HL-60/S4 treated with phorbol 12-myristate 13-acetate at 8.2 ng/mL for 4 days and 3 days (cell line): ENCODE measurements around the gene TRIM2.

ENCODE experiments used
- in situ Hi-C: fragments of 300-500 bp; cut with MboI; formaldehyde crosslinking; loops from 2 replicates; pipeline ENCODE4 v1.15.0; 2022; ENCODE audit warnings: low sequenced_read_pairs

TRIM2 gene

DNA sequence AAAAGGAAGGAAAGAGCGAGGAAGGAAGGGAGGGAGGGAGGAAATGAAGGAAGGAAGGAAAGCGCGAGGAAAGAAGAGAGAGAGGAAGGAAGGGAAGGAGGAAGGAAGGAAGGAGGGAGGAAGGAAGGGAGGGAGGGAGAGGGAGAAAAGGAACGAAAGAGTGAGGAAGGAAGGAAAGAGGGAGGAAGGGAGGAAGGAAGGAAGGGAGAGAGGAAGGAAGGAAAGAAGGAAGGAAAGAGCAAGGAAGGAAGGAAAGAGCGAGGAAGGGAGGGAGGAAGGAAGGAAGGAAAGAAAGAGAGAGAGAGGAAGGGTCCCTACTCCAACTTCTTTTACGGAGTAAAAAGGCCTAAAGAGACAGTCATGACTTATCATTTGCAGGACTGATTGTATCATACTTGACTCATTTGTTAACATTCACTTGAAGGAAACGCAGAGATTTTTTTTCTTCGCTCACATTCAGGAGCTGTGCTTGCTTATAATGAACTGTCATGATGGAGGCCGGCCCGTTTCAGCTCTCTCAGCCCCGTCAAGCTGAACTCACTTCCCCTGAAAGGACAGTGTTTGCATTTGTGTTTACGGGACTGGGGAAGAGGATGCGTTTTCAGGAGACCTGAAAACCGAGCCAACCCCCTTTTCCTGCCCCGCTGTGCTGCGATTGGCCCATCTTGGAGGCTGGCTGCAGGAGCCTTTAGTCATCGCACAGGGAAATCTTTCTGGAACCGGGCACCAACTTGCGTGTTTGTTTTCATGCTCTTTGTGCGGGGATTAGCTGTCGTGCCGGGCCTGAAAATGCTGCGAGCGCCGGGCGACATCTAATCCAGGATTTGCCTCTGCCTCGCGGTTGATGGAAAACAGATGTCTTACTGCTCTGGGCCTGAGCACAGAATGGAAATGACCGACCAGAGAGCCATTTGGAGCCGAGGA is 17.8 kb downstream of the TRIM2 start:
- in situ Hi-C loops: no loop called here

DNA sequence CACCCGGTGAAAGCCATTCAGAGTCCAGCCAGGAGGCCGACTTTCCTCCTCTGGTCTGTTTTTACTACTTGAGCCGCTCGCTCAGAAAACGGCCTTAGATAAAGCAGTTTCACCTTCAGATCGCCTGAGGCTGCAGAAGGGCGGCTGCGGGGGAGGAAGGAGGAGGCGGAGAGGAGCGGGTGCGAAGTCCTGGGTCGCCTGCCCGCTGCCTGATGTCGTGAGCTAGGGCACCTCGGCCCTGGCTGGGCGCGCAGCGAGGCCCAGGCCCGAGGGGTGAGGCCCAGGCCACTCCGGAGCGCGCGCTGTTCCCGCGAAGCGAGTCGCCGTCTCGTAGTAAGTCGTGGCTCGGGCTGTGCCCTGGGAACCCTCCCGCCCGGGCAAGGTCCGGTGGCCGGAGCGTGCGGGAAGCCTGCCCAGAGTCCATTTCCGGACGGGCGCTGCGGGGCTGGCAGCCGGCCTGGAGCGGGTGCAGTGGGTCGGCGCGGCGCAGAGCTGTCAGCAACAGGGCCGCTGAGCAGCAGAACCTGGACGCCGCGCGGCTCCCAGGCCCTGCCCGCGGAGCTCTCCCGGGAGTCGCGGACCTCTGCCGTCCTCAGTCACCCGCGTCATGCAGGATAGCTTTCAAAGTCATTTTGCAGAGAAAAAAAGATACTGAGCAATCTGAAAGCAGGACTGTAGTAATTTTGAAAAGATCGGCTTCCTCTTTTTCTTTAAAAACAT is 18.6 kb downstream of the TRIM2 start:
- in situ Hi-C loops: no loop called here

DNA sequence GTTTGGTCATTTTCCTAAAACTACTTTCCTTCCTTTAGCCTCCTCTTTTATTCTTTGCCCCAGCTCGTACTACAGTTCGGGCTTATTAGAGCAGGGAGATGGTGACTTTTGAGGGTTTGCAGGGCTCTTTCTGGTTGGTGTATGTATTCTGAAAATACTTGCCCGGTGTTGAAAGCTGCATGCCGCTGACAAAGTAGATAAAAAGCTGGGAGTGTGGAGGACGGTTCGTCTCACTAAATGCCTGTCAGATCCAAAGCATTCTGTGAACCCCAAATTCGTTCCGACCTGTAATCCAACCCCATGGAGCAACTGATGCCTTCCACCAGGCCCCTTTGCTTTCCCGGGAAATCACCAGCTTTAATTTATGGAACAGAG is 19.2 kb downstream of the TRIM2 start:
- in situ Hi-C loops: no loop called here

DNA sequence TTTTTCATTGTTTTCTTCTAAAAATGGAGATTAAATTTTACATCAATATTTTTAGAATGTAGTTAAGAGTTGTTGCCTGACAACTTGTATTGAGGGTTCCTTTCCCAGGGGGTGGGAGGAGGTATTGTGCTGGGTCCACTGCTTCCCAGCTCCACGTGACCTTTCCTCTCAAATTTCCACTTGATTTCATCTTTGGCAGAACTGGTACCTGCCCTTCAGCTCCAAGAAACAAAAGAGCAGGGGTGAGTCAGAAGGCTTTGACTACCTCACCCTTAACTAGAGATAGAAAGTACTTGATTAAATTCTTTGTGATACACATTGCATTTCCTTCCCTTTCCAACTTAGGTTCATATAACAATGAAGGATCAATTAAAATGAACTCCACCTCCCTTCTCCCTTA is 19.7 kb downstream of the TRIM2 start:
- in situ Hi-C loops: no loop called here

DNA sequence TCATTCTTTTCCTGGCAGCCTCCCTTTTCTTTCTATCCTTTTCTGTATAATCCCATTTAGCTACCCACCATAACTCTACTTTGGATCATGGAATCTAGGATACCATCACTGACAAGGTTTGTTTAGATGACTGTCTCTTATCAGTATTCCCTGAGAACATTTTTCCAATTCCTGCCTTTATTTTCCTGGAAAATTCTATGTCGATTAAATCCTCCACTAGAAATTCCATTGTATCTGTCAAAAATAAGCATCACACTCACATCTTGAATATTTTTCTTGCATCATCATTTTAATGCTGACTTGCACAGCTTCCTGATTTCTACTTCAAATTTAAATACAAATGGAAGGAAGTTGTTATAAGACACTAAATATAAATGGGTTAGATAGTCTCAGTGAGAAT is 20.2 kb downstream of the TRIM2 start:
- in situ Hi-C loops: no loop called here

DNA sequence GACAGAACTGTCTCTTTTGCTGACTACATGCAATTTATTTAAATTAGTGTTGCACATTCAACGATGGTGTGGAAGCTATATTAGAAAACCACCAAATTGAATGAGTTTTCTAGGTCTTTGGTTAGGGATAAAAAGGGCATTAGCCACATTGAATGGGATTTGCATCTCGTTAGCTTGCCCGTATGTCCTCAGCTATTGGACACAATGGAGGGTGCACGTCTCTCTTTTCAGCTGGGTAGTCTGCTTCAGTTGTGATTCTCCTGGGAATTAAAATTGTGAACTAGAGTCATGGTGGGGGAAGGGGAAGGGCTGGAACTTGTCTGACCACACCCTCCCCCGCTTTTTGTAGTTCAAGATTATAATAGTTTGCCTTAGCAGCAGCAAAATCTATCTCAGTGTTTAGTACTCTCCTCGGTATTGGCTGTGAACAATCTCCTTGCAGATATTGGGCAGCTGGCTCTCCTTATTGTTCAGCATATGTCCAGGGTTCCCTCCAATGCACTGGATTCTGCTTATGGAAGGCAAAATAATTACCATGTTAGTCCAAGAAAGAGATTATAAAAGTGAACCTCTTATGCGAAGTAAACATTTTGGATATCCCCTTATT is 23.3 kb downstream of the TRIM2 start:
- in situ Hi-C loops: no loop called here

DNA sequence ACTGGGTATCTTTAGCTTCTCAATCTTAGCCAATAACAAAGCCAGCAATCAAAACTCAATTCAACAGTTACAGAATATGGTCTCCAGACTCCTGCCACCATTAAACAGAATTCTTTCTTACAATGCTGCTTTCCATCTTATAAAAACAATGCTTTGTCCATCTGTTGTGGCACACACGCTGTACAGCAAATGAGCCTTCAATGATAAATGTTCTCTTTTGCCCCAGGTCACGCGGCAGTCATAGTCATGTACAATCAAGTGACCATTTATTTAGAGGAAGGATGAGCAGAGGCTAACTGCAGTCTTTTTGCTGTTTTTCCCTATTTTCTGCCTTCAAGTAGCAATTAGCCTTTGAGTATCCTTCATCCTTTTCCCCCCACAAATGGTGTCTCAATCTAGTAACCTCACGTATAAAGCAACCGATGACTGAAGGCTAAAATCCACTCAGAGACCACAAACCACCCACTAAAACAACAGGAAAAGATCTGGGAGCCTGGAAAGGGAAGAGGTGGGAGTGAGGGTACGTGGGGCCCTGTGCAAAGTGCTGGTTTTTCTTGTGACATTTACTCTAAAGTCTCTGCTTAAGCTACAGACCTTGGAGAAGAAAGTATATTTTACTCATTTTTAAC is 24.4 kb downstream of the TRIM2 start:
- in situ Hi-C loops: no loop called here

DNA sequence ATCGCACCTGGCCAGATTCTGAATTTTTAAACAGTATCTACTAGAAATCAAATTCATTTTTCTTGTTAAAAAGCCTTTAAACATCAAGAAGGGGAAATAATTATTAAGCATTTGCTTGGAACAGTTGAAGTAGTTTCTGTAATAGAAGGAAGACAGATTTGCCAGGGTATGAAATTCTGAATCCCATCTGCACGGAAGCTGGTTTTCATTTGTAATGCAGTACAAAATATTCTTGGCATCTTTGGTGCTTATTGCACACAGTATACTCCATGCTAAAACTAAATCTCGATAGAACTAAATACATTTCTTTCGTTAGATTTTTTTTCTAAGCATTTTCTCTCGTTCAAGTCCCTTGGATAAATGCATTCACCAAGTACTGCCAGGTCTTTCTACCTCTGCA is 25.3 kb downstream of the TRIM2 start:
- in situ Hi-C loops: no loop called here

DNA sequence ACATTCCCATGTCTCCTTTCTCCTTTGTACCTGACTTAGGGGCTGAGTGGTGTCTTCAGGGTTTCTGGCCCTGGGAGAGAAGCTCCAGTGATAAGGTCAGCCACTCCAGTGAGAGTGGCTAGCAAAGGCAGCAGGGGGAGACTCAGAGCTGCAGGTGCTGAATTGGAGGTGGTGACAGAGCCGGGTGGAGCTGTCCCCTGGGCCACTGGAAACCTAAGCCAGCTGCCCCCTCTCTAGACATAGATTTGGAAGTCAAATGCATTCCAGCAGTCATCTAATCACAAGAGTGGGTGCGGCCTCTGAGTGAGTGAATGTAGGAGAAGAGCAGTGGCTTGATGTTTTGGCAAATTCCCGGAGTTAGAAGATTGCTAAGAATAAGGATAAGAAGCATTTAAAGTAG is 28.5 kb downstream of the TRIM2 start:
- in situ Hi-C loops: no loop called here

DNA sequence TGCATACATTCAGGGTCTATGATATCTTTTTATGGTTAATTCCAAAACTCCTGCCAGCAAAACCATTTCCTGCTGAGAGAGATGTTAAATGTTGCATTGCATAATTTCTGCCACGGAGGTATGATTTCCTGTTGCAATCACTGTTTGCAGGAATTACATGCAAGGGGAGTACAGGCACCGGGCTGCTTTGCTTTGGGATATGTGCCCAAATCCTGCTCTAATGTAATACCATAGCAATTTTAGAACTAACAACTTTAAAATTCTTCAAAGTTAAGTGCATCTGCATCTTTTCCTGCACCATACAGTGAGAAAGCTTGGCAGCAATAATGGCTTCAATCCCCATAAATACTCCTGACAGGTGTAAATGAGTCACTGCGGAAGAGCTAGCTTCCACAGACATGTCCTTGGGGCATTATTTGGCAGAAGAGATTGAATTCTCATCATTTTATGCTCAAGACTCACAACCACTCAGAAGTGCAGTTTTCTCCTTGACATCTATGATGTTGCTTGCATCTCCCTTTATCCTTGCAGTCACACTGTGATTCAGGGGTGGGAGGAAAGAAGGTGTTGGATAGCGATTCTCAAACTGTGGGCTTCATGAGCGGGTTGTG is 29.6 kb downstream of the TRIM2 start:
- in situ Hi-C loops: no loop called here

DNA sequence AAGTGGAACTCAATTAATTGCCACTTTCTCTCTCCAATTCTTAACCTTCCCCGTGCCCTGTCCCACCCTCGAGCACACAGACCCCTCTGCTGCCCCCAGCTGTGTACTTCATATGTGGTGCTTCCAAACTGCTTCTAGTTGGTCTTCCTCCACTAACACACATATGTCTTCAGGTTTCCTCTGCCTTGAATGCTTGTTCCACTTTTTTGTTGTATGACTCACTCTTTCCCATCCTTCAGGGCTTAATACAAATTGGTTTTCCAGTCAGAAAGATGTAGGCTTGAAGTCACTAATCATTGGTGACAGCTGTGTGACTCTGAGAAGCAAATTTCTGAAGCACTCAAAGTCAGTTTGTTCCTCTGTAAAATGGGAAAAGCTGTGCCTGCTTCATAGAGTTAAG is 30.6 kb downstream of the TRIM2 start:
- in situ Hi-C loops: no loop called here

DNA sequence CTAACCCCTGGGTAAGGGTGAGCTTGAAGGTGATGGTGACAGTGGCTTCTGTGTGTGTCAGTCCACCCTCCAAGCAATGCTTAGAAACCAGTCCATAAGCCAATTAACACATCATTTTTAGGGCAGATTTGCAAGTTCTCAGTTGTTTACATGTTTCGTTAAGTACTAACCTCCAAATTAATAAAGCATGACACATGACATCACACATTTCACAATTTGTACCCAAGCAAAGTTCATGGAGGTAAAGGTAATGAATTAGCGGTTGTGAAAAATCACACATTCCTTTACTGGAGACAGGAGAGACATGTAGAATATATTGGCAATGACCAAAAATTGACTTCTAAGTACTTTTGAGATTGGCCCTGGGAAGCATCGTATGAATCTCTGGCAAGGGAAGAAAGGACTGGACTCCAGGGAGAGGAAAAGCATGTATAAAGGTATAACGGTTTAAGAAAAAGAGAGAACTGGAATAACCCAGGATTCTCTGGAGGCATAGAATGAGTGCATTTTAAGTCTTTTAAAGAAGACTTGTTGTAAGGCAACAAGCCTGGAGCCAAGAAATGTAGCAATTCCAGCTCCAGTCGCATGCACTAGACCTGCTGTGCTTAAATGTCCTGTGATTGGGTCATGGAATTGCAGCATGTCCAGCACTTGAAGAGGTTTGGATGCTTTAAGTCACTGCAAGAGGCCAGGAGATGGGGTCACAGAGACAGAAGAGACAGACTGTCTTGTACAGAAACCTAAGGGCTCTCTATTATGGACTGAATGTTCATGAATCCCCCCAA is 34.1 kb downstream of the TRIM2 start:
- in situ Hi-C loops: no loop called here

DNA sequence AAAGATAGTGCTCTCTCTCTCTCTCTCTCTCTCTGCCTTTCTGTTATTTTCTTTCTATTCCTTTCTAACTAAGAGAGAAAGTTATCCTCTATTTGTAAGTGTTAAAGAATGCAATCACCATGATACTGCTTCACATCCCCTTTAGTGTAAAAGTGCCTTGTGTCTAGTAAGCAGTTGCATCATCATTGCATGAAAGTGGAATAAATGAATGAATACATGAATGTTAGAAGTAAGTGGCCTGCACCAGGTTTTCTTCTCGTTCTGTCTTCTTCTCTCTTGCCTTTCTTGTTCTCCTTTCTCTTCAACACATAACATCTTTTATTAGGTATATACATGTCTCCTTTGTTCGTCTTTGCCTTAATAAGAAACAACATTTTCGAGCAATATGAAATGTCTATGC is 35.2 kb downstream of the TRIM2 start:
- in situ Hi-C loops: no loop called here

DNA sequence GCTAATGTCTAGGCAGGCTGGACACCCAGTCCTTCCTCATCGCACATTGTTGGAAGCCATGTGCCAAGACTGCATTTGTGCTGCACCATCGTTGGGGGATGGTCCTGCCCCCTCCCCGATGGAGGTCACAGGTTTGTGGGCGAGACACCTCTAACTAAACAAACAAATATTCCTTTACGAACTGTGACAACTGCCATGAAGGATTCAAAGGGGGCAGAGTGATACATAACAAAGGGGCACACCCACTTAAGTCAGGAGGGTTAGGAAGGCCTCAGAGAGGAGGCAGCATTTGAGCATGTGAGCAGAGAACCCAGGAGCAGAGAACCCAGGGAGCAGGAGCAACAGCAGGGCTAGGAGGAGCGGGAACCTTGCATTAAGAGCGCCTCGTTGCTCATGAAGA is 37.1 kb downstream of the TRIM2 start:
- in situ Hi-C loops: no loop called here

DNA sequence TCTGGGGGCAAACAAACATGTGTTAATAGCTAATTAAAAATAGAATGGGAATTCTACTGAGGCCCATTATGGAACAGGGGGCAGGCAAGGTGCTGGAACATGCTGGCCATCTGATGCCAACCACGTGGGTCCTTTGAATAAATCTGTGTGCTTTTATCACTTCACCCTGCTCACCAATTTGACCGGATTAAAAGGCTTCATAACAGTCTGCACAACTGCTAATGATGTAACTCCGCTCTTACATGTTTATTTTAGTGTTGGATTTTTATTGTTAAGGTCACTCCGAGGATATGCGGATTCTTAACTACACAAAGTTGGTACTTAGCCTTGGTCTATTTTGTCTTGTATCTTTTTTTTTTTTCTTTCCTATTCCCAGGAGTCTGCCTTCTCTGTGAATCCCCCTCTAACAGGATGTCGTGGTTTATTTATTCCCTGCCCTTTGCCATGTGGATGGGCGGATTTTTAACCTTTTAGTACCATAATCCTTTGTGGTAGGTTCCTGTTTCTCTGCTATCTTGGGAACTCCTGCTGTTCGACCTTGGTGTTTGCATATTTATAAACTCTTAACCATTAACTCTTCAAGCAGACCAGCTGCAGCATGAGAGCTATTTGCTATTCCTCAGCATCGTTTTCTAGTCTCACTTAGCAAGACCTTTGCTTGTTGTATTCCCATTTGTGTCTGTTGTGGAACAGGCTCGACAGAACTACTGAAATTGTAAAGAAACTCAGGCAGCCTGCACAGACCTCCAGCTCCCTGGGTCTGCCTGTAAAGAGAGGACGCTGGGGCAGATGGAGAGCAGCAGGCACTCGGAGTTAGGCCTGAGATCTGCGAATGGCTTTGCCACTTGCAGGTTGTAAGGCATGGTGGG is 38.0 kb downstream of the TRIM2 start:
- in situ Hi-C loops: no loop called here

DNA sequence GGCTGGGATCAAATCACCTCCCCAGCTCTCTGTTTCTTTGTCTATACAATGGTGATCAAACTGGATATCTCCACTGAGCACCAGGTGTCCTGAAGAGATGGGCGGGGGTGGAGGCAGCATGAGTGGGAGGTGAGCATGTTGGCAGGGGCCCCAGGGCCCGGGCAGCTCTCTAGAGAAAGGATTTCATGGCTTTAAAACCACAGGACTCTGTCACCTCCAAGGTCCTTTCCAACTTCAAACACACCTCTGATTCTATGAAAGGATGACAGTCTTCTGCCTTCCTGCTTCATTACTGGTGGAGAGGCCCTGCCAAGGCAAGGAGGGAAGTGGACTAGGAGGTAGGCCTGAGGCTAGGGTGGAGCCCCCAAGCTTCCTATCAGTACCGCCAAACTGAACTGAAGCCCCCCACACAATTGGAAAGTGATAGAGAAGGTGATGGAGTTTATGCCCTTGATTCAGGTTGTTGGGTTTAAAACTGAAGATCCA is 38.6 kb downstream of the TRIM2 start:
- in situ Hi-C loops: no loop called here

DNA sequence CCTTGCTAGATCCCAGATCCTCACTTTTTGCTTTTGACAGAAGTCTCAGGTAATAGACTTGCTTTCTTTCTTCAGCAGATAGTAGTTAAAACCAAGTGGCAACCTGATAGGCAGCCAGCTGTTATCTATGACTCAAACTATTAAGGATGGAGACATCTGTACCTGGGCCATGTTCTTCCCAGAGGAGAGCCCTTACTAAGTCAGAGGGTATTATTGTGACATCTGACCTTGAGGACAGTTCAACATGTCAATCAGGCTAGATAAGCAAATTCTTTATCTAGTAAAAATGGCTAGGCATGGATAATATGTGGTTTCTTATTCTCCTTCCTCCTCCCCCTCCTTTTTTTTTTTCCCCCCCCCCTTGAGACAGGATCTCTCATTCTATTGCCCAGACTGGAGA is 39.2 kb downstream of the TRIM2 start:
- in situ Hi-C loops: no loop called here

DNA sequence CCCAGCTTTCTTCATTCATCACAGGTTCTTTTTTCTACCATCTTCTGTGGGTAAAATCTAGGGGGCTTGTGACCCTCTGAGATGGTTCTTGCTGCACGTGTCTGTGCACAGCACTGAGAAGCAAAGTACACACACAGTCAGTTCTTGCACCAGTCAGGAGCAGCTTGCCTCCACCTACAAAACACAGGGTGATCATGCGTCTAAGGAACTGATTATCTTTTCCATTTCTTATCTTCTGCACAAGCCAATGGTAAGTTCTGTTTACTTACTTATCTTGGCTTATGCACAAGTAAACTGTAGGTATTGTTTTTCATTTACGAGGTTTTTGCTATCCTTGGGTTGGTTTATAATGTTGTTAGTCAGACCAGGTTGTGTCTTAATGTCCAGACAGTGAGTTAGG is 40.7 kb downstream of the TRIM2 start:
- in situ Hi-C loops: no loop called here

DNA sequence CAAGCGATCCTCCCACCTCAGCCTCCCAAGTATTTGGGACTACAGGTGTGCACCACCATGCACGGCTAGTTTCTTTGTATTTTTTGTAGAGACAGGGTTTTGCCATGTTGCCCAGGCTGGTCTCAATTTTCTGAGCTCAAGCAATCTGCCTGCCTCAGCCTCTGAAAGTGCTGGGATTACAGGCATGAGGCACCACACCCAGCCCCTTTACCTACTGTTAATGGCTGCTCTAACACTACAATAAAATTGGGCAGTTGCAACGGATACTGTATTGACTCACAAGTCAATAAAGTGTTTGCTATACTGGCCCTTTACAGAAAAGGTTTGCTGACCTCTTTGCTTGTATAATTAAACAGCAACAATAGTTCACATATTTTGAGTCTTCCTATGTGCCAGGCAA is 41.5 kb downstream of the TRIM2 start:
- in situ Hi-C loops: no loop called here
